Fibroblast of peridontal ligament (primary cell): ENCODE data around the gene MT1E.
"Not testable (repeated sequence)": the region's sequence is repeated elsewhere in the genome, so short reads cannot be mapped to it uniquely, and the experiment has no call there.

ENCODE experiments used
- DNase-seq: peaks from one replicate; pipeline ENCODE4 v3.0.0-alpha.2; 2010; ENCODE audit errors: extremely low read depth

Gene MT1E

GRCh38 chr16:56647641-56648431, 22.3 kb downstream of the MT1E start:
- DNase-seq: no peak

DNA sequence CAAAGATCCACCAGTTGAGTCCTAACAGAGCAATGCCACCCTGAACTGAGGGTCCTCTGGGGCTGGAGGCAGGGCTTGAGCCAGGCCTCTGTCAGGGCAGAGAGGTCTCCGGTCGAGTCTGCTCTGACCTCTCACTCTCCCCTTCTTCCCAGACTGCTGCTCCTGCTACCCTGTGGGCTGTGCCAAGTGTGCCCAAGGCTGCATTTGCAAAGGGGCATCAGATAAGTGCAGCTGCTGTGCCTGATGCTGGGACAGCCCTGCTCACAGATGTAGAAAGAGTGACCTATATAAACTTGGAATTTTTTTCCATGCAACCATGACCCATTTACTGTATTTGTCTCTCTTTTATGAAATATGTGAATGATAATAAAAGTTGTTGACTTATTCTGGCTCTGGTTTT, 23.7 kb downstream of the MT1E start:
- no peak for DNase-seq

GRCh38 chr16:56649820-56650219, 24.2 kb downstream of the MT1E start:
- no peak for DNase-seq

GRCh38 chr16:56651586-56651985, 26.0 kb downstream of the MT1E start, which contains the start of gene MT1B:
TSS of gene MT1B (plus strand) at chr16:56651886. CDS start at chr16:56651954, 68 bp downstream.
- DNase-seq: no peak

DNA sequence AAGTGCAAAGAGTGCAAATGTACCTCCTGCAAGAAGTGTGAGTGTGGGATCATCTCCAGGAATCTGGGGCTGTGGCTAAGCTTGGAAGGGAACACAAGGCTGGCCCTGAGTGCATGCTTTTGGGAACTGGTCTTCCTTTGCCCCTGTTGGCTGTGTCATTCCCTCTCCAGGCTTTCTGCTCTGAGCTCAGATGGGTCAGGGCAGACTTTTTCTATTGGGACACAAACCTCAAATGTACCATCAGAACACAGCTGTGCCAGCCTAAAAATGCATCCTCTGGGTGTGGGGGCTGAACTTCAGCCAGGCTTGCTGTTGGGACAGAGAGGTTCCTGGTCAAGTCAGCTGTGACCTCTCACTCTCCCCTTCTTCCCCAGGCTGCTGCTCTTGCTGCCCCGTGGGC, 27.0 kb downstream of the MT1E start:
- no peak for DNase-seq

GRCh38 chr16:56653218-56653617, 27.6 kb downstream of the MT1E start:
- DNase-seq: no peak

DNA sequence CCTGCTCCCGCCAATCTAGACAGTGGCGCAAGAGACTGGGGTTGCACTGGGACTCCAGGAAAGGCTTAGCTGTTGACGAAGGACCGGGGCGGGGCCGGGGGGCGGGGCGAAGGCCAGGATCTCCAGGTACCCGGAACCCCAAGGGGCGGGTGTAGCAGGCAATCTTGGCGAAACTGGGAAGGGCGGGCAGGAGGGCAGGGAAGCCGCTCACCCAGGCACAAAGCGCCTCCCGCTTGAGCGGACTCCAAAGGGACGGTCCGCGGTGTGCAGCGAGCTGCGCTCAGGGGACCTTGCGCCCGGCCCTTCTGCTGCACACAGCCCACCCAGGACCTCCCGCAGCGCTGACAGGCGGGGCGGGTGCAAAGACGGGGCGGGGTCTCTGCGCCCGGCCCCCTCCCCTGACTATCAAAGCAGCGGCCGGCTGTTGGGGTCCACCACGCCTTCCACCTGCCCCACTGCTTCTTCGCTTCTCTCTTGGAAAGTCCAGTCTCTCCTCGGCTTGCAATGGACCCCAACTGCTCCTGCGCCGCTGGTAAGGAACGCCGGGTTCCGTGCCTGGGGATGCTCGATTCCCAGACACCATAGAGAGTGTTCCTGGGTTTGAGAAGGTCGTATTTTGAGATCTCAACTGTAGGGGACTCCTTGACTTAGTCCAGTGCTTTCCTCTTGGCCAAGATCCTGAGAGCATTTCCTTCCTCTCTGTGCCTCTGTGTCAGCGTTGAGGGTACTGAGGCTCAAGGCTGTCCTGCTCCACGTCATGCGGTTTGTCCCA, 32.2 kb downstream of the MT1E start, which contains the start of gene MT1F:
TSS of gene MT1F (plus strand) at position 405 of the 772 bp plus-strand sequence. CDS start at position 505, 100 bp downstream.
- DNase-seq: no peak

DNA sequence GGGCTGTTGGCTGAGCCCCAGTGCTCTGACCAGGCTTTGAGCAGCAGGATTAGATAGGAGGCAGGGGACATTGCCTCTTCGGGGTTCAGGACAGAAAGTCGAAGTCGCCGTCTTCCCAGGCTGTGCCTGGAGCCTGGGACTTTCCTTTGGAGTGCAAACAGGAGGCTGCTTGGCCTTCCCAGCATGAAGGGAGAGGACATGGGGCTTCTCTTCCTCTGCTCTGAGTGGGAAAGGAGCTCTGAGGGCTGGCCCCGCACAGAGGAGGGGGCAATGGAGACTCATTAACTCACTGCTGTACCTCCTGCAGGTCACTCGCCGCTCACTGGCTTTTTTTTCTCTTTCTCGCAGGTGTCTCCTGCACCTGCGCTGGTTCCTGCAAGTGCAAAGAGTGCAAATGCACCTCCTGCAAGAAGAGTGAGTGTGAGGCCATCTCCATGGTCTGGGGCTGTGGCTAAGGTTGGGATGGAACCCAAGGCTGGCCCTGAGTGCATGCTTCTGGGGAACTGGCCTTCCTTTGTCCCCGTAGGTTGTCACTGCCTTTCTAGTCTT, 32.8 kb downstream of the MT1E start:
- no peak for DNase-seq

DNA sequence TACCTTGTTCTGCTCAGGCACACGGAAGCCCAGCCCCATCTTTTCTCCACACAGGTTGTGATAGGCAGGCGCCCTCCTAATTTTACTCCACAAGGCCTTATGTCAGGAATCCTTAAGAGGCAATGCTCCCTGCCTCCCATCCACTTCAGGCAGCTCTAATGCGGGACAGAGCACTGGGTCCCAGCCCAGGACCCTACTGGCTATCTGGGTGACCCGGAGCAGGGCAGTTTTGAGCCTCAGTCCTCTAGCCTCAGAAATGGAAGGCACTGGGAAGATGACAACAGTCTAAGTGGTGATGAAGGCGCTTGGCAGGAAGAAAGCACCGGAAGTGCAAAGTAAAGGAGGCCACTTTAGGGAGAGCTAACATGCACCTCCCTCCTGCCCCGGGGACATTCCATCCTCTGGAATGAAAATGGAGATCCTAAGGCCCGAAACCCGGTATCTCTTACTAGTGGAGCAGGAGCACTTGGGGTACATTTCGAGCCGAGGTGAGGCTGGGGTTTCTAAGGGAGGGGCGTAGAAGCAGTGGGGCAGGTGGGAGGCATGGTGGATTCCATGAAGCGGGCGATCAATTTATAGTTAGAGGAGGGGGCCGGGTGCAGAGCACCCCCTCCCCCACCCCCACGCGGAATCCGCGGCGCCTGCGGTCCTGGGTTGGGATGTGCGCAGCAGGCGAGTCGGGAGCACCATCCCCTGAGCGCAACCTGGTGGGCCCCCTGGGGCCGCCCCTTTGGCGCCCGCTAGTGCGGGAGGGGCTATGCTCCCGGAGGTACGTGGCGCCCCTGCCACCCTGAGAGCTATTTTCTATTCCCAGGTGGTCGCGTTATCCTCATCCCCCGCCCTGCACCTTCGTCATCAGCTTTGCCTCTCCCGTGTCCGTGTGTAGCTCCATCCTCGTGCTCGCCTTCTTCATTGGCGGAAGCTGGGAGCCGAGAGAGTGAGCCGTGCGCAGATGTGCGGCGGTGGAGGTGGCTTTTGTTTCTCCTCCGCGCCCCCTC, 37.1 kb downstream of the MT1E start:
- no peak for DNase-seq

GRCh38 chr16:56664506-56664905, 38.9 kb downstream of the MT1E start:
- DNase-seq: no peak

GRCh38 chr16:56665286-56666261, 40.0 kb downstream of the MT1E start:
- DNase-seq: not testable (repeated sequence)

GRCh38 chr16:56667581-56668571, 42.3 kb downstream of the MT1E start, which contains the start of gene MT1G:
TSS of gene MT1G (minus strand) at chr16:56668065. CDS start at chr16:56667993, 72 bp downstream.
- DNase-seq: no peak

DNA sequence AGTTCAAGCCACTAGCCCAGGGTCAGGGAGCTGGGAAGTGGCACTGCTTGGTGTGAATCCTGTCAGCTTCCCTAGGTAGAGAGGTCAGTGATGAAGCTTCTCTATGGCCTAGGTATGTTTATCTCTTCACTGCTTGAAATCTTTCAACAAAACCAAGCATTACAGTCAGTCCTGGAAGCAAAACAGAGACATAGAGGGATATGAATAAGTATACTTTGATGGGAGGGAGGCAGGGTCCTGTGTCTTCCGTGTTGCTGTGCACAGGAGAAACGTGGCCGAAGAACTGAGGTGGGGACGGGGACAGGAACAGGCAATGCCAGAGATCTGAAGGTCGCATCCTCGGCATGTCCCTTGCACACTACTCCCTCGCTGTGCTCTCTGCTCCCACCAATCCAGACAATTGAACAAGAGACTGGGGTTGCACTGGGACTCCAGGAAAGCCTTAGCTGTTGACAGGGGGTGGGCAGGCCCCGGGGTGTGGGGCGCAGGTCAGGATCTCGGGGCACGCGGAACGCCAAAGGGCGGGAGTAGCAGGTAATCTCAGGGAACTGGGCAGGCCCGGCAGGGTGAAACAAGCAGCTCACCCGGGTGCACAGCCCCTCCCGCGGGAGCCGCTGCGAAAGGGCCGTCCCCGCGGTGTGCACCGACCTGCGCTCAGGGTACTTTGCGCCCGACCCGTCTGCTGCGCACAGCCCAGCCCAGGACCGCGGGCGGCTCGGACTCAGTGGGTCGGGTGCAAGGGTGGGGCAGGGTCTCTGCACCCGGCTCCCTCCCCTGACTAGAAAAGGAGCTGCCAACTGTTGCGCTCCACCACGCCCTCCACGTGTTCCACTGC, 43.6 kb downstream of the MT1E start, which contains the start of gene MT1H:
TSS of gene MT1H (plus strand) at position 810 of the 835 bp plus-strand sequence. CDS start 71 bp downstream, outside the sequence.
- no peak for DNase-seq

DNA sequence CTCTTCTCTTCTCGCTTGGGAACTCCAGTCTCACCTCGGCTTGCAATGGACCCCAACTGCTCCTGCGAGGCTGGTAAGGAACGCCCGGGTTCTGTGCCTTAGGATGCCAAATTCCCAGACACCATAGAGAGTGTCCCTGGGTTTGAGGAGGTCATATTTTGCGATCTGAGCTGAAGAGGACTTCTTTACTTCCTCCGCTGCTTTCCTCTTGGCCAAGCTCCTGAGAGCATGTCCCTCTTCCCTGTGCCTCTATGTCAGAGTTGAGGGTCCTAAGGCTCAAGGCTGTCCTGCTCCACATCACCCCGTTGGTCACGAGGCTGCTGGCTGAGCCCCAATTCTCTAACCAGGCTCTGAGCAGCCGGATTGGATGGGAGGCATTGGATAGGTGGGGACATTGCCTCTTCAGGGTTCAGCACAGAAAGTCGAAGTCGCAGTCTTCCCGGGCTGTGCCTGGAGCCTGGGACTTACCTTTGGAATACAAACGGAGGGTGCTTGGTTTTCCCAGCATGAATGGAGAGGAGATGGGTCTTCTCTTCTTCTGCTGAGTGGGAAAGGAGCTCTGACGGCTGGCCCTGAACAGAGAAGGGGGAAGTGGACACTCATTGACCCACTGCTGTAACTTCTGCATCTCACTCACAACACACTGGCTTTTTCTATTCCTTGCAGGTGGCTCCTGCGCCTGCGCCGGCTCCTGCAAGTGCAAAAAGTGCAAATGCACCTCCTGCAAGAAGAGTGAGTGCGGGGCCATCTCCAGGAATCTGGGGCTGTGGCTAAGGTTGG, 44.4 kb downstream of the MT1E start:
- DNase-seq: no peak

GRCh38 chr16:56670620-56670934, 45.0 kb downstream of the MT1E start:
- no peak for DNase-seq

DNA sequence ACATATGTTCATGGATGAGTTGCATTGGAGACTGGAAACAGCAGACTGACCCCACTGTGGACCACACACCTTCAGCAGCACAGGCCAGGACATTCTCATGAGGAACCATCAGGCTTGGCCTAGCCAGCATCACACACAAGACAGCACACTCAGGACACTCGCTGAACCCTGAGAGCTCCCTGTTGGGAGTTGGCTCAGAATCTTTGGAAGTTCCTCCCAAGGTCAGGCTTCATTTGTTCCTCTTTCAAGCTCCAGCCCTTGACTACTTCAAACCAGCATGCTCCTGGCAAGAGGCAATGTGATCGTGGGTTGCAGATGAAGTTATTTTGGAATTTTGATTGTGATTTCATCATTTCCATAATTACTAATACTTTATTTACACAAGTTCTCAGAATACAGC, 46.1 kb downstream of the MT1E start:
- DNase-seq: peak; percentile 39

- not testable (repeated sequence) for DNase-seq
These were observed 46.6 kb downstream of the MT1E start for GRCh38 chr16:56672171-56672570.
